HG02588 (cell line): ENCODE measurements around the gene PIP5K1B.

Source experiments
- ATAC-seq: cut with Tn5 transposase; IDR thresholded peaks from one replicate; pipeline ENCODE4 v1.9.1; 2021; ENCODE audit warnings: mild to moderate bottlenecking, moderate library complexity; ENCODE audit not compliant: unreplicated experiment

The PIP5K1B gene

GRCh38 chr9:68897577-68898145, 192.6 kb downstream of the PIP5K1B start:
- ATAC-seq = no peak

- ATAC-seq = no peak
Observed at GRCh38 chr9:68898781-68899439, 193.9 kb downstream of the PIP5K1B start.

DNA sequence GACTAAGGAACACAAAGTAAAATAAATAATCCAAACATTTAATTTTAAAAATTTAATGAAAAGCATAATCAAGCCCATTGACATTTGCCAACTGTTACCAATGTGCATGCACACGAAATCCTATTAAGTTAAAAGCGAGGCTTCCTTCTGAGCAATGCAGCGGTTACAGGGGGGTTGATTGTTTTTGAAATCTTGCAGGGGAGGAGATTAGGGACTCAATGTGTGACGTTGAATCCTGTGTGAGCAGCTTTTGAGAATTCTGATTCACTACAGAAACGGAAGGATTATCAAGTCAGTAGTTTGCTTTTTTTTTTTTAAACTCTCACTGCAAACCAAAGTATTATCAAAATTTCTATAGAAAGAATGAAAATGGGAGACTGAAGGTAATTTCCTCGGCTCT, 199.4 kb downstream of the PIP5K1B start:
- ATAC-seq = no peak

- ATAC-seq = no peak
Observed at GRCh38 chr9:68905129-68905528, 200.1 kb downstream of the PIP5K1B start.

DNA sequence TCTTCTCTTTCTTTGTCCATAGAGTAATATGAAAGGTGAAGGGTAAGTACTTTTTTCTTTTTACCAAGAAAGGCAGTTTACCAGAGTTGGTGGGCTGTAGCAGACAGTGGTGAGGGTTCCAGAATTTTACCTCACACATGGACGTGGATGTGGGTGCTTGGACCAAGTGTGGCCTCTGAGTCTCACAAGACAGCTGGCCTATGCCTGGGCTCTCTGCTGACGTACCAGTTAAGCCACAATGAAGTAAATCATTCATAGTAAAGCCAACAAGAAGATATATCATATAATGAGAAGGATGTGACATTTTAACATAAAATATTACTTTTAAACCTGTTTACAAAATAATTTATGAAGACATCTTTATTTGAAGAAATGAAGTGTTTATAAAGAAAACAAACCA, 202.9 kb downstream of the PIP5K1B start:
- ATAC-seq = no peak

GRCh38 chr9:68912561-68912960, 207.5 kb downstream of the PIP5K1B start:
- ATAC-seq = no peak

- no peak for ATAC-seq
Observed at GRCh38 chr9:68913054-68913453, 208.0 kb downstream of the PIP5K1B start.

DNA sequence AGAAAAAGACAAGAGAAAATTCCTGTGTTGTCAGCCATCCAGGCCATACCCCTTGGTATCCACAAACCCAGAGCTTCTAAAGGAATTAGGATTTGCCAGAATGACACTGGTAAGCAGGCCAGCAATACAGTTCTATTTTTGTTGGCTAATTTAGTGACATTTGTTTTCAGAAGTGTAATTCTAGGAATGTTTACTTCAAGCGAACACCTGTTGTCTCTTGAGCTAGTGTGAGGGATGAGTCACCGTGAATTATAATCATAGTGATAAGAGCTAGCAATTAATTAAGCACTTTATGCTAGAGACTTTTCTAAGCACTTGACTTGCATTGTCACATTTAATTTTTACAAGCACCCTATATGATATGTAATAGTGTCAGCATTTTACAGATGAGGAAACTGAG, 209.7 kb downstream of the PIP5K1B start:
- no peak for ATAC-seq

- peak; percentile 31 for ATAC-seq
Observed at GRCh38 chr9:68919661-68920060, 214.6 kb downstream of the PIP5K1B start.

- no peak for ATAC-seq
Observed at GRCh38 chr9:68920921-68921320, 215.9 kb downstream of the PIP5K1B start.

GRCh38 chr9:68923480-68923879, 218.4 kb downstream of the PIP5K1B start:
- no peak for ATAC-seq

GRCh38 chr9:68925175-68925574, 220.1 kb downstream of the PIP5K1B start:
- ATAC-seq = no peak

DNA sequence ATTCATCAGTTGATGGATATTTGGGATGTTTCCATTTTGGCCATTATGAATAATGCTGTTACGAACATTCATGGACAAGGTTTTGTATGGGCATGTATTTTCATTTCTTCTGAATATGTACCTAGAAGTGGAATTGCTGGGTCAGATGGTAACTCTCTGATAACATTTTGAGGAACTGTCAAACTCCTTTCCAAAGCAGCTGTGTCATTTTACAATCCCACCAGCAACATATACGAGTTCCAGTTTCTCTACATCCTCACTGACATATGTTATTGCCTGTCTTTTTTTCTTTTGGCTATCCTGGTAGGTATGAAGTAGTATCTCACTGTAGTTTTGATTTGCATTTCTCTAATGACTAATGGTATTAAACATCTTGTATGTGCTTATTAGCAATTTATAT, 222.1 kb downstream of the PIP5K1B start:
- ATAC-seq = no peak

DNA sequence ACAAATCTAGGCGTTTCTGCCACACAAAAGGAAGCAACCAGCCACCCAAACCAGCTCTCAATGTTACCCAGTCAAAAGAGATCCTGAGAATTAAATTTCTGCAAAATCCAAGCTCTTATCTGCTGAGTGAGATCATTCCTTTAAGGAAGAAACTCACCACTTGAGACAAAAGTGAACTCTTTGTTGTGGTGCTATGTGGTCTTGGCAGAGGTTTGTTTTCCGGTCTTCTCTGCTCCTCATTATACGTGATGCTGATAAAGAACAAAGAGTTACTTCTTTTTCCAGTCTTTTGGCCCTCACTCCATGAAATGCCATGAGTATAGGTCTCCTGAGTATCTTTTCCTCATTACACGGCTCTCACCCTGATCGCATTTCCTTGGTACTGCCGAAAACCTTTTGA, 226.8 kb downstream of the PIP5K1B start:
- ATAC-seq = no peak

DNA sequence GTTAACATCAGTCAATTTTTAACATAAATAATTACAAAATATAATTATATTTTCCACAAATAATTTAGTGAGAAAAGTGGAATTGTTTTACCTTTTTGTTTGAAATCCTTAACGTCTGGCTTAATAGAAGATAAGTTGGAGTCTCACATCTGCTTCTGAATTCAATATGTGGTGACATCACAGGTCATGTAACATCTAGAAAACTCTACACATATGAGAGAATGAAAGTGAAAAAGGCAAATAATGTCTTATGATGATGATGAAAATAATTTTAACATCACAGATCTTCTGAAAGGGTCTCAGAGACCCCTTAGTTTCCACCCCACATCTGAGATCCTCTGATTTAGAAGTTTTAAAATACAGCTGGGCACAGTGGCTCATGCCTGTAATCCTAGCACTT, 227.4 kb downstream of the PIP5K1B start:
- ATAC-seq = no peak

DNA sequence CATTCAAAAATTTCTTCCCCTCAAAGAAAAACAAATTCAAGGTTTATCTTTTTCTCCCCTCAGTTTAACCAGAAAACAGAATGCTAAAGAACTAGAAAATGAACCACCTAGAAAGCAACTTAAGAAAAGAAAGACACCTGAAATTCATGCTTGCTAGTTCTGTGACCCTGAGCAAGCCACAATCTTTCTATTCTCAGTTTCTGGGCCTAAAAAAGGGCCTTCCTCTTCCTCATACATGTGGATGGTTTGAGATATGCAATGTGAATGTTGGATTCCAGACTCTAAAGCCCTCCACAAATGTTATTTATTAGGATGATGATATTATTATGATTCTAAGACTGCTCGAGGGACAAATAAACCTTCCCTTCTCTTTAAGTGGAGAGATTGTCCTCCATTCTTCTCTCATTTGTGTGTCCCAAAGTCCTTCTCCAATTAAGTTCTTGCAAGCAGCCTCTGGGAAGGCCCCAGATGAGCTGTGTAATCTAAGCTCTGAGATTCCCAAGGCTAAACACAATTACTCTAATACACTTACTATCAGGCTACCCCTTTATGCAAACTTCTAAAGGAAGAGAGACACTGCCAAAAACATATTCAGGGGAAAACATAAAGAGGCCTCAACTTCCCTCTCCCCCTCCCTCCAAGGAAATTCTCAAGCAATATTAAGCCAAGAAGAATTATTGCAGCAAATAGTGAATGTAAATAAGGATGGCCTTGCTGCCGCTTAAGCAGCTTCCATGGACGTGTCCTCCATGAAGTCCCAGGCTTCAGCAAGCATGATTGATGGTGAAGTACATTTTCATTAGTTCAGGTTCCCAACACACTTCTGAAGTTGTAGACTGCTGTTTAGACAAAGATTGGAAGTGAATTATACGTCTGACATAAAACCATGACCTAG, 228.6 kb downstream of the PIP5K1B start:
- ATAC-seq = peak; percentile 97

GRCh38 chr9:68934329-68934644, 229.2 kb downstream of the PIP5K1B start:
- no peak for ATAC-seq

DNA sequence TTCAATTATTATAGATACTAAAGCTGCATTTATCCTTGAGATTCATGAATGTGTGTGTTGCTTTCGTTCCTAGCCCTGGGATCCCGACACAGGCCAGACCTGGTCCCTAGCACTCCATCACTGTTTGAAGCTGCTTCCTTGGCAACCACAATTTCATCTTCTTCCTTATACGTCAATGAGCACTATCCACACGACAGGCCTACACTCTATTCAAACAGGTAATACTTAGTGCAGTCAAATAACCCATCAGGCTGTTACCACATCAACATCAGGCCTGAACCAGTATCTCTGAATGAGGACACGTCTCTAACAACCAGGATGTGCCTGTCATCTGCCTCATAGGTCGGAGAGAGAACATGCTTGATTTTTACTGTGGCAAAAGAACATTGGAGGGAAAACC, 235.5 kb downstream of the PIP5K1B start:
- no peak for ATAC-seq

DNA sequence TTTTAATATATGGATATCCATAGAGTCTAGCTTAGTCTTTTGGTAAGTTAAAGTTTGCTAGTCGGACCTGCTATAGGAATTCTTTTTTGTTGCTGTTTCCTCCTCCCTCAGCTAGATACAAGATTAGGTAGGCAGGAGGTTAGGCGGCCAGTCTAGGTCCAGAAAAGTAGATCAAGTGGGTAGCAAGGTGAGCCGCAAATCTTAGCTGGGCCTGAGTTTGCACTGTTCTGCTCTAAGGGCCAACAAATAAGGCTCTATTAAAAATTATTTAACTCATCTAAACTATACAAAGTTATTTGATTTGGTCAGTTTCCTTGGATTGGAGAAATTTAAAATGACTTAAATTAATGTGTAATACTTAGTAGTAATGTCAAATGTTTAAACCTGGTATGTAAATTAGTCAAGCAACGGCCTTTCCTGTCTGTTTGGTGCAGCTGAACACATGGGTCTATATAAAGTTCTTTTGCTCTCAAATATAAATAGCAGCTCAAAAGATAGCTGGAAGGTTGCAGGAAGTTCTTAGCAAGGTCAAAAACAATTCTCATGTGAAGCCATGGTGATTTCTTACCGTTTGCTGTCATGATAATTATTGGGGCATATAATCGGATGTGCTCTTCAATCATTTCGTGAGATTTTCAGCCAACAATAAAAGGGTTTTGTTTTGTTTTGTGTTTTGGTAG, 236.9 kb downstream of the PIP5K1B start:
- ATAC-seq = no peak

- no peak for ATAC-seq
Observed at GRCh38 chr9:68942790-68943189, 237.8 kb downstream of the PIP5K1B start.

DNA sequence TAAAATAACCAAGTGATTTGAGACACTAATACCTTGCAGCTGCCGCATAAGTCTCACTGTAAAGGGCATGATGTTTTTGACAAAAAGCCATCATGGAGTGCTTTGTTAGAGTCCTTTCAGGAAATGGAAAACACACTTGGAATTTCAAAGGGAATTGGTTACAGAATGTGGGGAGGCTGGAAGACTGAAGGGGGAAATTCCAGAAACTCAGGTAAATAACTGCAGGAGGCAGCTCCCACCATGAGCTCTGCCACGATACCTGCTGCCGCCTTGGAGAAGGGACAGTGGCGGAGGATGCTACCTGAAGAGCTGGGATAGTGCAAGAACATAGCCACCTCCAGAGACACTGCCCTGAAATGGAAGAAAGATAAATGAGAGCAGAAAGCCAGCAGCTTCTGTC, 242.0 kb downstream of the PIP5K1B start:
- ATAC-seq = no peak
